Prostate gland (tissue), 2 donors: ENCODE results near the gene E2F6.

ENCODE experiments used
- POLR2A ChIP-seq: fragments of 450-650 bp; IDR thresholded peaks from one replicate; pipeline ENCODE4 v1.6.1; 2016; ENCODE audit warnings: antibody characterized with exemption, mild to moderate bottlenecking
- POLR2AphosphoS5 ChIP-seq: sonication (generic); formaldehyde crosslinking; IDR thresholded peaks from one replicate; pipeline ENCODE4 v1.6.1; 2017; ENCODE audit warnings: antibody characterized with exemption
- TF ChIP-seq, protein P1 (sequence below), 4 experiments: fragments of 200-600 bp in 2 of 4; fragments of 450-650 bp in 2 of 4; sonication (generic) in 2 of 4; IDR thresholded peaks; 1 replicate in 3 of 4; 2 replicates in 1 of 4; pipeline ENCODE4 v1.5.1; 2016 to 2019; ENCODE audit warnings: antibody characterized with exemption in 4 of 4, mild to moderate bottlenecking in 2 of 4, moderate library complexity in 2 of 4

- TF ChIP-seq, protein P1, sequence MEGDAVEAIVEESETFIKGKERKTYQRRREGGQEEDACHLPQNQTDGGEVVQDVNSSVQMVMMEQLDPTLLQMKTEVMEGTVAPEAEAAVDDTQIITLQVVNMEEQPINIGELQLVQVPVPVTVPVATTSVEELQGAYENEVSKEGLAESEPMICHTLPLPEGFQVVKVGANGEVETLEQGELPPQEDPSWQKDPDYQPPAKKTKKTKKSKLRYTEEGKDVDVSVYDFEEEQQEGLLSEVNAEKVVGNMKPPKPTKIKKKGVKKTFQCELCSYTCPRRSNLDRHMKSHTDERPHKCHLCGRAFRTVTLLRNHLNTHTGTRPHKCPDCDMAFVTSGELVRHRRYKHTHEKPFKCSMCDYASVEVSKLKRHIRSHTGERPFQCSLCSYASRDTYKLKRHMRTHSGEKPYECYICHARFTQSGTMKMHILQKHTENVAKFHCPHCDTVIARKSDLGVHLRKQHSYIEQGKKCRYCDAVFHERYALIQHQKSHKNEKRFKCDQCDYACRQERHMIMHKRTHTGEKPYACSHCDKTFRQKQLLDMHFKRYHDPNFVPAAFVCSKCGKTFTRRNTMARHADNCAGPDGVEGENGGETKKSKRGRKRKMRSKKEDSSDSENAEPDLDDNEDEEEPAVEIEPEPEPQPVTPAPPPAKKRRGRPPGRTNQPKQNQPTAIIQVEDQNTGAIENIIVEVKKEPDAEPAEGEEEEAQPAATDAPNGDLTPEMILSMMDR (IDR thresholded peaks at IDR 0.05): no peak
- no peak for TF ChIP-seq POLR2A
- TF ChIP-seq POLR2AphosphoS5: no peak
Measured at GRCh38 chr2:11421863-11422490, 44.0 kb downstream of the E2F6 start.
